ENCODE results near the gene PSMC5.
A peak's percentile ranks its signal among the peaks of the same experiment; 100 is the strongest.

The PSMC5 gene

DNA sequence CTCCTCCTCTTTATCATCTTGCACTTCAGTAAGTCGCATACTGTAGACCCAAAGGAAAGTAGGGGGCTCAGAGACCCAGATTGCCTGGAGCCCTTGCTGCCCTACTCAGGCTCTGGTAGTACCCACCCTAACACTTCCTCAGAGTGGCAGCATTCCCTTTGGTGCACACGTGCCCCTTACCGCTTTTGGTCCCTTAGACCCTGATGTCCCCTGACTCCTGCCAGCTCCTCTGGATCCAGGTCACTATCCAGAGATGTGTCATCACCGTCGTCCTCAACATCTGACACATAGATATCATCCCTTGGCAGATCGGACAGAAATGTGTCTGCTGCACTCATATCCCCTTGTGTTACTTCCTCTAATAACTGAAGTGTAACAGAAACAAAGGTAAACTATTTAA lies 5.4 kb upstream of the PSMC5 start:
- no peak for DNase-seq

DNA sequence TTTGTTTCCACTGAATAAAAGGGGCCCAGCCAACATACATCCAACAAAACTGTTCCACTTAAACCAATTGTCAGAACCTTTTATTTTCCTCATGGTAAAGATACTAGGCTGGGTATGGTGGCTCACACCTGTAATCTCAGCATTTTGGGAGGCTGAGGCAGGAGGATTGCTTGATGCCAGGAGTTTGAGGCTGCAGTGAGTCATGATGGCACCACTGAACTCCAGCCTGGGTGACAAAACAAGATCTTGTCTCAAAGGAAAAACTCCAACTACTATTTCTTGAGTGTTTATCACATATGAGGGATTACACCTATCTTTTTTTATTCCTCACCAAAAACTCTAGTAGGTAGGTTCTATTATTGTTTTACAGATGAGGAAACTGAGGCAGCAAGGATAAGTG lies 4.7 kb upstream of the PSMC5 start:
- DNase-seq, result no peak

DNA sequence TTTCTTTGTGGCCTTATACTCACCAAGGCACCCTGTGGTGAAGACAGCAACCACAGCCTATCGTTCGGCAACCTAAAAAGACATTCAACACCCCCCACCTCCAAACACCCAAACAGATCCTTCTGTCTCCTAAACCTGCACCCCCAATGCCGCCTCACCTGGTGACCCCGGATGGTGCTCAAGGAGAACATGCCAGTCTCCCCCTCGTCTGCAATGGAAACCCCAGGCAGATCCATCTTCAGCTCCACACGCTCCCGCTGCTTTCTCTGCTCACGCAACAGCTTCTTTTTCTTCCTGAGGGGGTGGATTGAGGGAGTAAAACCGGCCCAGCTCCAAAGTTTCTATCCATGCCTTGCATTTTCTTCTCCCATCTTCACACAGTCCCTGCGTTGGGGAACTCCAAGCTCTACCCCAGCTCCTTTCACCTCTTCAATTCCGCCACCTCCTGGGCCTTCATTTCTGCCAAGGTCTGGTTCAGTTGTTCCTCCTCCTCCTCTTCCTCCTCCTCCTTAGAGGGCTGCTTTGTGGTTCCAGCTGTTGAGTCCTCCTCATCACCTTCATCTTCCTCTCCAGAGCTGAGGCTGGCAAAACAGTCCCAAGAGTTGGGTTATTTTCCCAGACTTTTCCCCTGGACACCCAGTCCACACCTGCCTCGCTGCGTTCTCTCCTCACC lies 3.4 kb upstream of the PSMC5 start:
- no peak for DNase-seq

DNA sequence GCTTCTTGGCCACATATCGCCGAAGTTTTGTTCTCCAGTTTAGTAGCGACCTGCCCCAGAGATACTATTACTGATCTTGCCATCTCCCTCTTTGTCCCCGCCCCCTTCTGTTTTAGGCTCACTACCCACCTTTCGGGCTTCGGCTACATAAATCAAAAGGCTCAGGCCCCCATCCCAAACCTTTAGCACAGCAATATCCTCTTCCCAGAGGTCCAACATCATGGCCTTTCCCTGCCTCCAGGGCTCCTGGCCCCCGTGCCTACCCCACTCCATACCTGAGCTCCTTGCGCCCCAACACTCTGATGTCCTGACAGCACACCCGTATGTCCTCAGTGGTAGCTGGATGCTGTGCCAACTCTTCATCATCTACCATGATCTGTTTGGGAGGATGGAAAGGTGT lies 2.9 kb upstream of the PSMC5 start:
- no peak for DNase-seq

DNA sequence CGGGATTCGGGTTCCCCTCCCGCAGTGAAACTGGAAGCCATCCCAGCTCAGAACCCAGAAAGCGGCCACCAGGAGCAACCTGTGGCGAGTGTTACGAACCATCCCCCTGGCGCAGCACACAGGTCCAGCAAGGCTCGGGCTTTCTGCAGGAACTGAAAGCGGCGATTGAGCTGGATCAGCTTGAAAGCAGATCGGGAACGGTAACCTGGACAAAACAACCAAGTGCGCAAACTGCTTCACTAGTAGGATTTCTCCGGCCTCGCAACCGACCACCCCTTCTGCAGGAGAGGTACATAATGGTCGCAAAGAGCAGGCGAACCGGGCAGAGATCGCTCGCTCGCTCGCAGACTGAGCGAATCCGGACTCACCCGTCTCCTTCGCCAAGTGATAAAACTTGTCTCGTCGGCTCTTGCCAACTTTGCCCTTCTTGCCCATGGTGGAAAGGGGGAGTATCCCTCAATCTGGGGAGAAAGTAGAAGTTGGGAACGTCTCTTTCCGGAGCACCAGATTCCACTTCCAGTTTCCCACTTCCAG lies 696 bp upstream of the PSMC5 start:
- DNase-seq, result peak; percentile 38

DNA sequence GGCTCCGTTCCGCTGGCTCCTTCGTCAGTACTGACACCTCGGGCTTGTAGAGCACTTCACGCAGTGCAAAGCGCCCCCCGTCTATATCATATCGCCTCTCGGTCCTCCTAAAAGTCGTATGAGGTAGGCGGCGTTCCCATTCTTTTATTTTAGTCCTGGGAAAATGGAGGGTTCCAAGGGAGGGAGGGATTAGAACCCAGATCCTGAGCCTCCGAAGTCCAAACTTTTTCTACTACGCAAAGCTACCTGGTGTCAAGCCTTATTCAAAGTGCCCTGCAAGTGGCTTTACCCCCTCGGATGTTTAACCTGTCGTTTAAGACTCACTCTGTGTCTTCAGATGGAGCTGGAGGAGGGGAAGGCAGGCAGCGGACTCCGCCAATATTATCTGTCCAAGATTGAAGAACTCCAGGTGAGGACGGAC lies 580 bp downstream of the PSMC5 start:
- DNase-seq, result no peak

DNA sequence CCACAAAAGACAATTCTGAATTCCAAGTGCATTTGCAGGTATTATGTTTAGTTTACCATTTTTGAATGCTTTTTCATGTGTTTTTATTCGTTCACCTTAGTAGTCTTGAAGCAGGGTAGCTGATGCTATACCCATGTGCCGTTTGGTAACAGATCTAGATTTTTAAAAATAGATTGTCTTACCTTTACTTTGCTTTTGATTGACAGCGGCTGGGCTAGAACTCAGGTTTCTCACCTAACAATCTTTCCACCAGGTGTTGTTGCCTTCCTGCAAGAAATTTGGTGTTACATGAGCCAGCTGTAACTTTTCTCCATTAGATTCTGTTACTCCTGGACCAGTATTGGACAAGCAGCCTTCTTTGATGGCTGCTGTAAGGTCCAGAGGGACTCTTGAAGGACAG lies 1.7 kb downstream of the PSMC5 start:
- no peak for DNase-seq

DNA sequence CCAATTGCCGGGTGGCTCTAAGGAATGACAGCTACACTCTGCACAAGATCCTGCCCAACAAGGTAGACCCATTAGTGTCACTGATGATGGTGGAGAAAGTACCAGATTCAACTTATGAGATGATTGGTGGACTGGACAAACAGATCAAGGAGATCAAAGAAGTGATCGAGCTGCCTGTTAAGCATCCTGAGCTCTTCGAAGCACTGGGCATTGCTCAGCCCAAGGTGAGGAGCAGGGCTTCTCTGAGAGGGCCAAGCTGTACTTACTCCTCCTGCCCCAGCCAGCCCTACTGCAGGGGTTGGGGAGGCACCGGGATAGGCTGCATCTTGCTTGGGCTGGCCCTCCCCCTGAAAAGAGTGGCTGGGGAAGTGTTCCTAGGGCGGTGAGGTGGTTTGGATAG lies 3.0 kb downstream of the PSMC5 start:
- DNase-seq, result no peak

DNA sequence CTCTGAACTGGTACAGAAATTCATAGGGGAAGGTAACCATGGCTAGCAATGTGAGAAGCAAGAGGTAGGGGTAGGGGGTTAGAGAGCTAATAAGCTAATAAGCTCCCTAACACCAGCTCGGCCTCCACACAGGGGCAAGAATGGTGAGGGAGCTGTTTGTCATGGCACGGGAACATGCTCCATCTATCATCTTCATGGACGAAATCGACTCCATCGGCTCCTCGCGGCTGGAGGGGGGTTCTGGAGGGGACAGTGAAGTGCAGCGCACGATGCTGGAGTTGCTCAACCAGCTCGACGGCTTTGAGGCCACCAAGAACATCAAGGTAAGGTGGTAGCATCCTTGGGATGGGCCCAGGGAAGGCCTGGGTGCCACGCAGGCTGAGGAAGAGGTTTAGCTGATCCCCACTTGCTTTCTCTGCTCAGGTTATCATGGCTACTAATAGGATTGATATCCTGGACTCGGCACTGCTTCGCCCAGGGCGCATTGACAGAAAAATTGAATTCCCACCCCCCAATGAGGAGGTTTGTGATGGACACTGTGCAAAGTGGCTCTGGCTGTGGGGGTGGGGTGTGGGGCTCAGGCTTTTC lies 3.8 kb downstream of the PSMC5 start:
- no peak for DNase-seq

DNA sequence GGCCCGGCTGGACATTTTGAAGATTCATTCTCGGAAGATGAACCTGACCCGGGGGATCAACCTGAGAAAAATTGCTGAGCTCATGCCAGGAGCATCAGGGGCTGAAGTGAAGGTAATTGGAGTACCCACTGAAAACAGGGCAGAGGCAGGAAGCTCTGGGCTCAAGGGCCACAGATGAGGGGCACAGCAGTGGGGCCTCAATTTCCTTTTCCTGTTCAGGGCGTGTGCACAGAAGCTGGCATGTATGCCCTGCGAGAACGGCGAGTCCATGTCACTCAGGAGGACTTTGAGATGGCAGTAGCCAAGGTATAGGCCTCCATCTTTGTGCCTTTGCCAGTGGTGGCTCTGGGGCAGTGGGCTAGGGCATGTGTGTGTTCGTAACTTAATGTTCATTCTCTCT lies 4.3 kb downstream of the PSMC5 start:
- DNase-seq, result no peak

DNA sequence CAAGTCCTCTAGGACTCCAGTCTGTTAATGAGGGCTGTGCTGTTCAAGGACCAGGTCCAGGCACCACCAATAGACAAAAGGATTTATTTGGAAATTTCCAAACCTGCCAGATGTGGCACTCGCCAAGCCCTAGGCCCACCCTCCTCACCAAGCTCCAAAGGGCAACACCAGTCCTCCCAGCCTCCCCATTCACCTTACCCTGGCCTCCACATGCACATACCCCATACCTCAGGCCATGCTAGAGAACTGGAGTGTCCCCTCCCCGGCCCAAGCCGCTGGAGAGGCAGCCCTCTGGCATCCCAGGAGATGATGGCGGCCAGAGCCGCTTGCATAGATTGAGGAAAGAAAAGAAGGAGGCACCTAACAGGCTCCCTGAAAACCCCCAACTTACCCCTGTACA lies 4.8 kb downstream of the PSMC5 start:
- no peak for DNase-seq

DNA sequence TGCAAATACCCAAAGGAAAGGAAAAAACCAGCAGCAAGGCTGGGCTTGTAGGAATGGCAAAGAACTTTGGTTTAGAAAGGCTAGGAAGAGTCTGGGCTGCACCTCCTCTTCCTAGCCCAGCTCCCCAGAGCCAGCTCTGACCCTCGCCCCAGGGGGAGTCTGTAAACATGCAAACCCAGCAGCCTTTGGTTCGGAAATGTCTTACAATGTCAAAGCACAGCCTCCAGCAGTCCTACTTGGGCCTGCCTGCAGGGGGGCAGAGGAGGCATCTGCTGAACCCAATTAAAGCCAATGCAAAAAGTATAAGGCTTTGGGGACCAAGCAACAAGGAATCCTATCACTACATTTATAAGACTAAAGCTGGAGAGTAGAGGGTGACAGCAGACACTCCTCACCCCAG lies 5.2 kb downstream of the PSMC5 start:
- DNase-seq, result no peak

DNA sequence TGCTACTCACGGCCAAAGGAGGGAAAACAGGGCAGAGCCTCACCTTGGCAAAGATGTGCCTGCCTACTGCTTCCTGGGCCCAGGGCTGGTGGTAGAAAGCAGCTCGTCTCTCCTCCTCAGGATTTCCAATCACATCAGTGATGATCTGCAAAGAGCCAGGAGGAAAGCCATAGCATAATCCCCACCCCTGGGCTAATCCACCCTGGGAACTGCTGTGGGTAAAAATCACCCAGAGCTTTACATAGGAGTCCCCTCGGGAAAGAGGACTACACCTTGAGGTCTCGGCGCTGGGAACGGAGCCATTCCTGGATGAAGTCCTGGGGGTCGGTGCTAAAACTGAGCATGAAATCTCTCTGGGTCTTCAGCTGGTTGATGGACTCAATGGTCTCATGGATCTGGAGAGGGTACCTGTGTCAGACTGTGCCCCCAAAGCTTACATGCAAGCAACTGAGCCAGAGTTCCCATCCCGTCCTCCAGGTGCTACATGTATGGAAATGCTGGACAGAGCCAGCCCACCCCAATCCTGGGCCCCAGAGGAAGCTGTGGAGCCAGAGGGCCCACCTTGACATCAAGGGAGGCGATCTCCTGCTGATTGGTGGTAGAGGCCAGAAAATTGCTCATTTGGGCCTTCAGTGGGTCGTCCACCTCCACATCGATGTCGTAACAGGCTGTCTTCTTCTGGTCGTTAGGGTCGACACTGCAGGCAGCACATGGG lies 6.0 kb downstream of the PSMC5 start:
- DNase-seq, result no peak

DNA sequence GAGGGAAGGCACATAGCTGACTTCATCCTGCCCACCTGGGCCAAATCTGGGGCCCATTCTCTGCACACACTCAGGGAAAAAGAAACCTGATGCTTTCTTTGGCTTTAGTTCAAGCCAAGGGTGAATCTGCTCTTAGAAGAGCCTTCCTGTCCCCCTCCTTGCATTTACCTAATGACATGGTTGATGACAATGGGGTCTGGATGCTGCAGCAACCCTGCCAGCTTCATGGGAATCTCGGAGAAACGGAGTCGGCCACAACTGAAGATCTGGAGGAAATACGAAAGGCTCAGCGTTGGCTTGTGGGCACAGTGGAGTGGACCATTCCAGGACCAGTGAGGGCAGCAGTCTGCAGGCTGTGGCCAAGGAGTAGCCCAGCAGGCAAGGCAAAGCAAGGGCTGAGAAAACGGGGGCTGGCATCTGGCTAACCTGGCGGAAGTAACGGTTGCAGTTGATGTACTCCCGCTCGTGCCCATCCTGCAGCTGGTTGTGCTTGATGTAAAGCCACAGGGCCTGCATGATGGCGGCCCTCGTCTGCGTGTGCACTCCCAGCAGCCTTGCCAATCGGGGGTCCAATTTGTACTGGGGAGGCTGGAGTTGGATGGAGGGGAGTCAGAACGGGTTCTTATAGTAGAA lies 6.6 kb downstream of the PSMC5 start:
- DNase-seq, result no peak

DNA sequence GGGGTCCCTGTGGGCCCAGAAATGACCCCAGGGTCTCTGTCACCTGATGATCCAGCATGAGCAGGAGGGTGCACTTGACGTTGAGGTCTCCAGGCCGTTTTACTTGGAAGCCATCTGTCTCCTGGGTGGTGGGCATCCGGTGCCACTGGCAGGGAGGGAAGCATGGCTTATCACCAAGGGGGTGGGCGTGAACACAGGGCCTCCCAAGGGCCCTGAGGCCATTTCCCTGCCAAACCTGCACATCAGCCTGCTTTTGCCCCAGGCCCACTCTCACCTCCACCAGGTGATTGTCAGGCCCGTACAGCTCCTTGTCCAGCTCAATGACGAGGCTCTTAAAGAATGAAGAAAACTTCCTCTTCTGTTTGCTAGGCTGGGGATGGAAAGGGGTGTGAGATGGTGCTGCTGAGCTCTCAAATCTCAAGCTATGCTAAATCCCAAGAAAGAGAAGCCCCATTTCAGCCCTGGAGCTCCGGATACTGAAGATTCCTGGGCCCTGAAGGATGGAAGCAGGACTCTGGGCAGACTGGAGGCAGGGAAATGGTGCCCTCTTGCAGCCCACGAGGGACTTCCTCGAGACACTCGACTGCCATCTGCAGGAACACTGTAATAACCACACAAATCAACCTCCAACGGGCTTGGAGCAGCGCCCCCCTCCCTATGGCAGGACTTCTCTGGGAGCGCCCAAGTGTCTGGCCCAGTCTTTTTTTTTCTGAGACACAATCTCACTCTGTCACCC lies 7.4 kb downstream of the PSMC5 start:
- peak; percentile 59 for DNase-seq

DNA sequence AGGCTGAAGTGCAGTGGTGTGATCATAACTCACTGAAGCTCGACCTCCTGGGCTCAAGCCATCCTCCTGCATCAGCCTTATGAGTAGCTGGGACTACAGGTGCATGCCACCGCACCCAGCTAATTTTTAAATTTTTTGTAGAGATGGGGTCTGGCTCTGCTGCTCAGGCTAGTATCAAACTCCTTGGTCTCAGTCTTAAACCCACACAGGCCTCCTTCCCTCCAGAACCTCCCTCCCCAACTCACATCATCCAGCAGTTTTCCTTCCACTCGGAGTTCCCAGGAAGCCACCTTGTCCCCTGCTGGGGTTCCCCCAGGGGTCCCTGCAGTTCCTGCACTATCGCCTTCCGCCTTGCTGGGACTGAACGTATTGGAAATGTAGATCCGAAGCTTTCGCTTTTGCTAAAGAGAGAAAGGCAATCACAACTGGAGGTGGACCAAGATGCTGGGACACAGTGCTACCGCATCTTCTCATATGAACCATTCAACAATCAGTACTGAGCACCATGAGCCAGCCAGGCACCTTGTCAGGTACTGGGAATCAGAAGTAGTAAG lies 8.0 kb downstream of the PSMC5 start:
- no peak for DNase-seq

DNA sequence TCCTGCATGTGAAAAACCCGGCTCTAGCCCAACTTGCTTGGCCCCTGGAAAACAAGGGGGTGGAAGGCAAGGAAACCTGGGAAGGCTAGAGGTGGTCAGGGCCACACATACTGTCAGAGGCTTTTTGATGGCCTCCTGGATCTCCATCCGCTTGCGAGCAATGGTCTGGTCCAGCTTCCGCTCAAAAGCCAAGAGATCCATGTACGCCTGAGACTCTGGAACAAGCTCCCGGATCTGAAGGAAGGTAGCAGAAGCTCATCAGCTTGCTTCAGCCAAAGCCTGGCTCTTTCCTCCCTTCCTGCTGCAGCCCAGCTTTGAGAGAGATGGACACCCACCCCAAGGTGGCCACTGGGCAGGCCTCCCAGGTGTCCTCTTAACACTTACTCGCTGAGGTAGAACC lies 9.6 kb downstream of the PSMC5 start:
- no peak for DNase-seq

DNA sequence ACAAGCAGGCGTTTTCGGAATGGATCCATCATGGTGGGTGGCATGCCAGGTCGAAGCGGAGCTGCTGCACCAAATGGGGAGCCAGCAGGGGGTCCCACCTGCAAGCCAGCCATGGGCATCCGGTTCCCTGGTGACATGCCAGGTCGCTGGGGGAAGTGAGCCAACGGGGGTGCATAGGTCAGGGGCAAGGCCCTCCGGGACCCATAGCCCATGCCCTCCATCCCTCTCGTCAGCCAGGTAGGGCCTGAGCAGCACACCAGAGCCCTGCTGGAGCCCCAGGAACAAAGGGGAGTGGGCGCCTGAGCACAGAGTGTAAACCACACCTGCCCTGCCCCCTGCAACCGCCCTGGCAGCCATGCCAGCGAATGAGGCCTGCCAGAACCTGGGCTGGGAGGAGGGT lies 10.2 kb downstream of the PSMC5 start:
- no peak for DNase-seq

DNA sequence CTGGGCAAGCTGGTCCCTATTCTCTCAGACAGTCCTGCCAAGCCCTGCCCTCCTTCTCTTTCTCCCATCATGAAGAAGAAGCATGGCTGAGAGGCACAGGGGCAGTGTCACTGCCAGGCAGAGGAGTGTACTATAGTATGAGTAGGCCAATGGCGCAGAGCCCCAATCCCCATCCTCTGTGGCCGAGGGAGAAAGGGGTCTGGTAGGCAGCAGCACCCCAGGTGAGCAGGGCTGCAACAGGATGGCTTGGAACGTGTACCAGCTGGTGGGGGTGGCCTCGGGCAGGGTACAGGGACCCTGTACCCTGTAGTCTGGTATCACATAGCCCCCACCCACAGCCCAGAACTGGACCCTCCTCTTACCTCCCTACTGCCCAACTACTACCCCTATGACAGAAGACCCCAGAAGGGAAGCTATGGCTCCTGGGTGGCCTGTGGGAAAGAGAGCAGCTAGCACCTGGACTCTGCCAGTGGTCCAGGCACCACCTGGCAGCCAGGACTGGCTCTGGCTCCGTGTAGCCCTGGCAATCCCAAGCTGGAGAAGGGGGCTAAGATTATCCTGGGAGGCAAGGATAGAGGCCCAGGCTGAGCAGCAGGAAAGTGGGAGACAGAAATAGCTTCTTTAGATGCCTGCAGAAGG lies 10.8 kb downstream of the PSMC5 start:
- DNase-seq, result no peak

DNA sequence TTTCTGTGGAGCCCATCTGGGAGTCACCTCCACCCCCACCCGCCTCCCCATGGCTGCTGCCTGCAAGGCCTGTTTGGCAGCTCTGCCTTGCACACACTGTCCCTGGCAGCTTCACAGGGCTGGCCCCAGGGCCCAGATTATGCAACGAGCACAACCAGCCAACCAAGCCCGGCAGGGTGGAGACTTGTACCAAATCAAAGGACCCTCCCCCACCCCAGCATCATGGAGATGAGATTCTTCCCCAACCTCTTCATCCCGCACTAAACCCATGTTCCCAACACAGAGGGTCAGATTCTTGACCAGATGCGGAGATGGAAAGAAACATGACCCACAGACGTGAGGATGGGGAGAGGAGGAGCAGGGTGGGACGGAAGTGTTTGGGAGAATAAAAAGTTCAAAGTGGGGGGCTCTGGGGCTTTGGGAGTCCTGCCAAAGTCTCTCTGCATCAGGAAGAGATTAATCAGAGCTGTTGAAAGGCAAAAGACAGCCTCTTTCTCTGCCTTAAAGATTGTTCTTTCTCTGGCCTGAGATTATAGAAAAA lies 11.5 kb downstream of the PSMC5 start:
- DNase-seq, result no peak

DNA sequence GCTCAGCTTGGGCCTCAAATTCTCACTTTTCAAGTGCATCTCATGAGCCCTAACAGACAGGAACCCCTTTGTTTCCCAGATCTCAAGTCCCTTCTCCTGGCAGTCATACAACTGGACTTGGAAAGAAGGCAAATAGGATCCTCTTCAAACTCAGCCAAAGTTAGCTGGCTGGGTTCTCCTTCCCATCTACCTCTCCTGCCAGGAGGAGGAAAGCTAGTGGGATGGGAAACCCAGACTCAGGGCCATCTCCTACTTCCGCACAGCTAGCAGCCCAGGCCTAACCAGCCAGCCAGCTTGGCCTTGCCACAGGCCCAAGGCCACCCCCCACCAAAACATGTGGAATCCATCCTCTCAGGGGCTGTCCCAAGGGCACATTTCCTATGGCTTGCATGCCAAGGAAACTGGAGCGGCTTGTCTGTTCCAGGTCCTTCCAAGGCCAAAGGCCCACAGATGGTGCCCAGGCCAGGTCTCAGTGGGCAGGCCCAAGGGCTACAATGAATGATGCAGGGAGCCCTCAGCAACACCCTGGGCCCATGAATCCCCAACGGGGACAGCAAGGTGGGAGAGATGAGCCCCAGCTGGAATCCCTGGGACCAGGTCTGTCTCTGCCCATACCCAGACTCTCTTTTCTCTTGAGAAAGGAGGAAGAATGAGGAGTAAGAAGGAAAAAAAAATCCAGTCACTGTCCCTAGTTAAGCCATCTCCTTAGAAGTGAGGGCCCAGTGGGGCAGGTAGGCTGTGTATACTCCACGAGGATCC lies 13.5 kb downstream of the PSMC5 start:
- DNase-seq, result no peak

Data from stimulated activated CD4-positive, alpha-beta T cell treated with anti-CD3 and anti-CD28 coated beads, Interleukin-15, amount 100 ng/mL, for 24 hours (primary cell).